CD4-positive, alpha-beta T cell treated with Interleukin-1 beta for 1 hour (primary cell): ENCODE data around the gene AACS.
"Not testable (repeated sequence)": the region's sequence is repeated elsewhere in the genome, so short reads cannot be mapped to it uniquely, and the experiment has no call there.

Experiments used
- DNase-seq, 2 donors: peaks; one replicate each; pipeline ENCODE4 v3.0.0-alpha.2; 2020 to 2022

The AACS gene

DNA sequence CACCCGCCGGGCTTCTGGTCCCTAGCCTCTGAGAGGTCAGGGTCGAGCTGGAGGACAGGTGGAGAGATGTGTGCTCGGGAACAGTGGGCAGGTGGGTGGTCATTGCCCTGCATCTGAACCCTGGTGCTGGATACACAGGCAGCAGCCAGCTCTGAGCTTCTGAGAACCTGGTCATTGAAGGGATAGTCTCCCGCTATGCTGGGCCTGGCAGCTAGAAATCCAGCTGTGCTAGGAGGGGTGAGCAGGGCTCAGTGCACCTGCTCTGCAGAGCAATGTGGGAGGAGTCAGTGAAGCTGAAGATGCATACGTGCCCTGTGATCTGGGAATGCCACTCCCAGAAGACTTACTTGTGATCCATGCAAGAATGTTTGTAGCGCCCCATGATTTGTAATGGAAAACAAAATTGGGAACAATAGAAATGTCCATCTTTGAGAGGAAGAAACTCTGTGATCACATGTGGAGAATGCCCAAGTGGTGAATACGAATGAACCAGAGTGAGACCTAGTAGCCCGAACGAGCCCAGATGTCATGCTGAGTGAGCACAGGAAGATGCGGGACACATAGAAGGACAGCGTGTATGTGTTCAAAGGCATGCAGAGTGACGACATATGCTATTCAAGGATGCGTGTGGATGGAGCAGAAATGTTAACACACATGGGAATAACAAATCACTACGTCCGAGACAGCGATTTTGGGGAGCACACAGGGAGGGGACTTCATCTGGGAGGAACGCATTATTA, 63.4 kb downstream of the AACS start:
- no peak for DNase-seq

DNA sequence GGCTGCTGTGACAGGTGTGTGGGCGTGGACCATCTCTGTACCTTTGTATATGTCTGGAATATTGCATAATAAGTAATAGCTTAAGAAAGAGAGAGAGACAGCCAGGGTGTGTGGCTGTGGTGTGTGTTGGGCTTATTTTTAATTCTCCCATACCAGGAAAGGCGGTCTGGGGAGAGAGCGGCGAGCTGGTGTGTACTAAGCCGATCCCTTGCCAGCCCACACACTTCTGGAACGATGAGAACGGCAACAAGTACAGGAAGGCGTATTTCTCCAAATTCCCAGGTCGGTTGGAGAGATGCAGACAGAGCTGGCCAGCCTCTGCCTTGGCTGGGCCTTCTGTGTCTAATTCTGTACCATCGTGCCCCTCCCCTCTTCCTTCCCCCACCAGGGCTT, 63.9 kb downstream of the AACS start:
- DNase-seq, result no peak

GRCh38 chr12:125129591-125130255, 64.5 kb downstream of the AACS start:
- DNase-seq, result no peak

GRCh38 chr12:125131958-125132357, 66.7 kb downstream of the AACS start:
- DNase-seq, result no peak

DNA sequence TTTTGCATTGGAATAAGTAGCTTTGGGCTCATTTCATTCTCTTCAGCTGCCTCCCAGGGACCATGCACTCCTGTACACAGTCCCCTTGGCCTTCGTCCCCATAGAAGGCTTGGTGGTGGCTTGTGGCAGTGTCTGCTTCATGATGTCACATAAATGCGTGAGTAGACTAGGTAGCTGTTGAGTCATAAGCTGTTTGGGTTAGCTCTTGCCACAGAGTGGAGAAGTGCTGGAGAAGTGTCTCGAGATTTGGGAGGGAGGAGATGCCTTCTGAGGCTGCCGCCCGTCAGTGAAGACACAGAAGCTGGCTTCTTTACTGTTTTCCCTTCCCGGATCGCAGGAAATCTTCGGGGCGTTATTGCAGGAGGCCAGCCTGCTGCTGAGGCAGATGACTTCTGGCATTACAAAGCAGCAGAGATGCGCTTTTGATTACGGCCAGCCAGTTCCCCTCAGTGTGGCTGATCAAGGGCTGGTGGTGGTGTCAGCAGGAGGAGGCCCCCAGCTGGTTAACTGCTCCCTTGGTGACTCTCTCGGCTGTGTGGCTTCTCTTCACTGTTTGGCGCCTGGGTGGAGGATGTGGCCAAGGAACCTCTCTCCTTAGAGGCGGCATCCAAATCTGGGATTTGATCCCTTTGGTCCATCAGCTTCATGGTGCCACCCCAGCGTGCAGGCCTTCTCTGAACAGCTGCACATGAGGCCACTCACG, 67.6 kb downstream of the AACS start:
- no peak for DNase-seq

GRCh38 chr12:125133616-125134015, 68.4 kb downstream of the AACS start:
- DNase-seq, result no peak

GRCh38 chr12:125134576-125134975, 69.3 kb downstream of the AACS start:
- no peak for DNase-seq

DNA sequence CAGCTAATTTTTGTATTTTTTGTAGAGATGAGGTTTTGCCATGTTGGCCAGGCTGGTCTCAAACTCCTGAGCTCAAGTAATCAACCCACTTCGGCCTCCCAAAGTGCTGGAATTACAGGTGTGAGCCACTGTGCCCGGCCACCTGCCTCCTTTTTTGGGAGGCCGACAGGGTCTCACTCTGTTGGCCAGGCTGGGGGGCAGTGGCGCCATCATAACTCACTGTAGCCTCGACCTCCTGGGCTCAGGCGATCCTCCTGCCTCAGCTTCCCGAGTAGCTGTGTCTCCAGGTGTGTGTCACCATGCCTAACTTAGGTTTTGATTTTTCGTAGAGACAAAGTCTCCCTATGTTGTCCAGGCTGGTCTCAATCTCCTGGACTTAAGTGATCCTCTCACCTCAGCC, 70.7 kb downstream of the AACS start:
- no peak for DNase-seq

DNA sequence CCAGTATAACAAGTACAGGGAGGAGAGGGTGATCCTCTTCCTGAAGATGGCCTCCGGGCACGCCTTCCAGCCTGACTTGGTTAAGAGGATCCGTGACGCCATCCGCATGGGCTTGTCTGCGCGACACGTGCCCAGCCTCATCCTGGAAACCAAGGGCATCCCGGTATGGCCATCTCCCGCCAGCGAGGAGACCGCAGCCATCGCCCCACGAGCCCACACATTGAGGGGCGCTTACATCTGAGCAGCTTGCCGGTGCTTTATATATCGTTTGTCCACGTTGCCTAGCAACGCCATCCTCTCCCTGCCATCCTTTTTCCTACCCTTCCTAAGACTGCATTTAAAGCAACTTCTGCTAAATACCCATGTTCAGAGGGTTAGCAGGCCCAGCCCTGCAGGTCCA, 71.5 kb downstream of the AACS start:
- DNase-seq, result no peak

GRCh38 chr12:125137766-125138344, 72.6 kb downstream of the AACS start:
- DNase-seq, result no peak

DNA sequence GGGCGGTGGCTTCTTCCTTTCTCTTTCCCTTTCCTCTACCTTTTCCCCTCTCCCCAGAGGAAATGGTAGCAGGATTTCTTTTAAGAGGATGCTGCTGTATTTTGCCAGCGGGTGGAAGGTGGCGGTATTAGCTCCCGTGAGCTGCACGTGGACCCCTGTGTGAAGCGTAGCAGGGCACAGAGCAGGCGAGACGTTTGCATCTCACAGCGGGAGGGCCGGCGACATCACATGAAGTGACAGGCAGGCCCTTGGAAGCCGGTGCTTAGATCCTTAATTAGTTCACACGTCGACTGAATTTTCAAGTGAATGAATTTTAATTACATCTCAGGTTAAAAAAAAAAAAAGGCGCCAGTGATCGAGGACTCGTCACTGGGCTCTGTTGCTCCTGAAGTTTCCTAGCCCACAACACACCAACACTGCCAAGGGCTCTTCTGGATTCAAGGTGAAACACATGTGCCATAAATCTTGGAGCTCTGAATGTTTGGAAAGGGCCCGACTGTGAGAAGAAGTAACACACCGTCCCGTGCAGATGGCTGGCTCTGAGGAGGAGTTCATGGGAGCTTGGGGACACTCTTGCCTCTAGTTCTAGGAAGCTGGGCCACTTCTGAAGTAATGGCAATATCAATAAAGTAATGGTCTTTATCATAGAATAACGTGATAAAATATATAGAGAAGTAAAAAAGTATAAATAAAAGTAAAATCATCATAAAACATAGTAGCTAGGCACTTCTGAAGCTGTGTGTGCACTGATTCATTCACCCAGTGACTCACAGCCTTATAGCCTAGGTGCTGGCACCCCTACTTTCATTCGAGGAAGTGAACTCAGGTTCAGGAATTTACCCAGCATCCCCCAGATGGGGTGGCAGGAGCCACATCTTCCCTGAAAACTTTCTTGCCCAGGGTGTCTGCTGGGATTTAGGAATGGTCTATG, 75.3 kb downstream of the AACS start:
- no peak for DNase-seq

DNA sequence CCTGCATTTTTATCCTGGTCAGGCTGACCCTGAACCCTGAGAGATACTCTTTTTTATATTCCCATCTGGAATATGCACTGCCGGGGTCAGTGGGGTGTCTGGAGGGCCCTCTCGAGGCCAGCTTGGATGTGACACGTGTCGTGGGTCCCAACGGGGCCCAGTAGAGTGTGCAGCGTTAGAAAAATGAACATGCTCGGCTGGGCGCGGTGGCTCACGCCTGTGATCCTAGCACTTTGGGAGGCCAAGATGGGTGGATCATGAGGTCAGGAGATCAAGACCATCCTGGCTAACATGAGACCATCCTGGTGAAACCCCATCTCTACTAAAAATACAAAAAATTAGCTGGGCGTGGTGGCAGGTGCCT, 76.0 kb downstream of the AACS start:
- DNase-seq, result not testable (repeated sequence)

- DNase-seq, result no peak
Observed at GRCh38 chr12:125142601-125143000, 77.4 kb downstream of the AACS start.

DNA sequence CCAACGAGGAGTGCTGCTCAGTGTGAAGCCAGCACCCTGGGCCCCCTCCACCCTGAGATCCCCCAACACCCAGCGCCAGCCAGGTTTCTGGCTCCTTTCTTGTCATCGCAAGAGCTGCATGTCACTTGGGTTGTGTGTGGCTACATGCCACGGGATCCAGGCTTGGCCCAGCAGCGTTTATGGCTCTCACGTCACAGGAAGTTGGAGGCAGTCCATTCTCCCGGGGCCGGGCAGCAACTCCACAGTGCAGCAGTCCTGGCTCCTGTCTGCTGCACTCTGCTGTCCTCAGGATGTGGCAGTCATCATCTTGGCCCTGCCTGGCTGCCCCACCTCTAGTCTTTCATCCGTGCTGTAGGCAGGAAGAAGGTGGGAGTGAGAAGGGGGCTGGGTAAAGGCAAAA, 78.3 kb downstream of the AACS start:
- DNase-seq, result no peak

DNA sequence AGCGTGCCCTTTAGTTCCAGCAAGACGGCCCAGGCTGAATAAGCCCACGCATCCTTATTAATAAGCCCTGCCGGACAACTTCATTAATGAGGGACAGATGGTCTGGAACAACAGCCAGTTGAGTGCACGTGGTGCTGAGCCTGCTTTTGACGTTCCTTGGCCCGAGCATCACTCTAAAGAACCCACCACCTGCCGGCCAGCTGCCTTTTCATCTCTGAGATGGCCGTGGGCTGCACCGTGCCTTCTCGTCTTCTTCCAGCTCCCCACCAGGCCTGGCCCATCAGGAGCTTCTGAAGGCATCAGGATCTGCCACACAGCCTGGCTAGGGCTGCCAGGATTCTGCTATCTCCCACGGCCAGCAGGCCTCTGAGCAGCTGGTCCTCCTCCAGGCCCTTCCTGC, 80.0 kb downstream of the AACS start:
- DNase-seq, result no peak

- DNase-seq, result no peak
Observed at GRCh38 chr12:125148316-125148715, 83.1 kb downstream of the AACS start.

DNA sequence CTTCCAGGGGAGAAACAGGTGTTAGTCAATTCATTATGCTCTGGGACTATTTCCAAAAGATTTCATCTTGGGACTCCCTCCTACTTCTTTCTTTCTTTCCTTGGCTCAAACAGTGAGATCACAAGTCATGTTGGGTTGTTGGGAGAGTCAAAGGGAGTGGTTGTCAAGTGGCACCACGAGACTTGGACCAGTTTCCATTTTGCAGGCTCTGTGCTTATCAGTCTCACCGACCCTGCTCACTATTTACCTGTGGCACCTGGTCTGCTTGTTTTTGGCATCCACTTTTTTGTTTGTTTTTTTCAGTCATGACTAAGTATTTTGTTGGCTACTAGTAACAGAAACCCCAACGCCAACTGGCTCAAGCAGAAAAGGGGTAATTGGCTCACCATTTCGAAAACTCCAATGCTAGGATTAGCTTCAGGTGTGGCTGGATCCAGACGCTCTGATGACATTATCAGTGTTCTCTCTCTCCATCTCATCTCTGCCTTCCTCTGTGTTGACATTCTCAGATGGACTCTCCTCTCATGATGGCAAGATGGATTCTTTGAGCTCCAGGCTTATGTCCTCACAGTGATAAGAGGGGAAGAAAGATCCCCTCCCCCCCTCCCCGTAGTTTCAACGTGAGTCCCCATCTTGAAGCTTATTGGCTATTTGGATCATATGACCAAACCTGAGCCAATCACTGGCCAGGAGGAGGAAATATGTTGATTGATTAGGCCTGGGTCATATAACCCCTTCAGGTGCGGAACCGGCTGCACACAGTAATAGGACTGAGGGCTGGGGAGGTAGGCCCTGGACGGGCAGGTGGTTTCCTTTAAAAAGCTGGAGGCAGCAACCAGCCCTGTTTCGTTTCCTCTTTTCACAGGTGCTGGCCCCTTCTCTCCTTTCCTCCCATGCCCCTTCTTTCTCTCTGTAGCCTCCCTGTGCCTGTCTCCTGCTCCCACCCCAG, 84.2 kb downstream of the AACS start:
- DNase-seq, result peak in 1 of 2 donors; percentile 19

DNA sequence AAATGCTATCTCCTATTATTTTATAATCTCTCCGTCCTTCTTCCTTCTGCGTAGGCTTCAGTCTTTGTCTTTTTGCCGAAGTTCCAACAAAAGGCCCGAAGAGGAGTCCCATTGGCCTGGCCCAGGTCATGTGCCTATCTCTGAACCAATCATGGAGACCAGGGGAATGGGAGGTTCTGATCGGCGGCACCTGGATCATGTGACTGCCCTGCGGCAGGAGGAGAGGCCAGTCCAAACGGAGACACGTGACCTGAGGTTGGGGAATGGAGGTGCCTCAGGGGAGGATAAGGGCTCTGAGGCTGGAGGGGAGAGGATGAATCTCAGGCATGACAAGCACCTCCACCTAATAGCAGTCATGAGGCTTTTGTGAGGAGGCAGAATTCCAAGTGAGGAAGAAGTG, 86.0 kb downstream of the AACS start:
- DNase-seq, result no peak

- DNase-seq, result no peak
Observed at GRCh38 chr12:125152463-125152862, 87.2 kb downstream of the AACS start.

DNA sequence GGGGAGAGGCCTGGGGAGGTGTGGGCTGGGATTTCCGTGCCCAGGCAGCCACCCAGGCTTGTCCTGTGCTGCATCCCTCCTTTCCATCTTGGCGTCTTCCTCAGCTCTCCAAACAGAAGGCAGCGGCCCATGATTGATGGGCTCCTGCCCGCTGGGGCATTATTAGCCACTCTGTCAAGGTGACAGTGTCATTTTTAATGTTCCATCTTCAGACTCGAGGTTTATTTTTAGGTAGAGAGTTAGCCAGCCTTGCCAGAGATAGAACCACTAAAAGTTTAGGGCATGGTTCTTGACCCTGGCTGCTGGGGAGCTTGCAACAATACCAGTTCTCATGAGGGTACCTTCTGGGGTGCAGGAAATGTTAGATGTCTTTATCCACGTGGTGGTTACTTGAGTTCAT, 90.1 kb downstream of the AACS start:
- no peak for DNase-seq

- no peak for DNase-seq
Observed at GRCh38 chr12:125157177-125157576, 91.9 kb downstream of the AACS start.

- no peak for DNase-seq
Observed at GRCh38 chr12:125159702-125160101, 94.5 kb downstream of the AACS start.
